Measurements from ENCODE around the gene SPEM3. TPM values are rescaled to one million over a fixed set of nuclear protein-coding genes. Genes with fewer than 3 reads are reported as not detected.

SPEM3 gene
- total and polyA plus RNA-seq, 2 of the 13 experiments (the other 11 are each of a cell fraction or from before 2014, with no cell fraction given), result not detected

- no peak for TF ChIP-seq KIAA2018 (CRISPR knock-in tag; IDR thresholded peaks at IDR 0.05; ENCODE audit: borderline replicate concordance)
- TF ChIP-seq MED1 (CRISPR knock-in tag; IDR thresholded peaks at IDR 0.05), result peak; percentile 51; the same call in 1 of the 2 replicates
- no peak for TF ChIP-seq MLX (CRISPR knock-in tag; IDR thresholded peaks at IDR 0.05)
- no peak for TF ChIP-seq ZNF296 (CRISPR knock-in tag; conservative IDR thresholded peaks at IDR 0.05)
- TF ChIP-seq SPEN (CRISPR knock-in tag; IDR thresholded peaks at IDR 0.05; ENCODE audit: low read depth), result 0 out of 2 replicates have a peak, but pooled peaks have one; percentile 11
- no peak for TF ChIP-seq SP140L (CRISPR knock-in tag; IDR thresholded peaks at IDR 0.05; ENCODE audit: borderline replicate concordance)
- TF ChIP-seq ZNF609 (CRISPR knock-in tag; IDR thresholded peaks at IDR 0.05; ENCODE audit: borderline replicate concordance), result 0 out of 2 replicates have a peak, but pooled peaks have one; percentile 15
- TF ChIP-seq TOPORS (CRISPR knock-in tag; IDR thresholded peaks at IDR 0.05), result no peak
- TF ChIP-seq NONO (IDR thresholded peaks at IDR 0.05), result no peak
- TF ChIP-seq NONO (CRISPR knock-in tag; conservative IDR thresholded peaks at IDR 0.05), result 0 out of 2 replicates have a peak, but pooled peaks have one; percentile 13
- no peak for TF ChIP-seq GMEB2 (CRISPR knock-in tag; IDR thresholded peaks at IDR 0.05; ENCODE audit: low read depth)
- no peak for TF ChIP-seq ZNF75D (CRISPR knock-in tag; IDR thresholded peaks at IDR 0.05; ENCODE audit: borderline replicate concordance)
These were observed 24.5 kb upstream of the SPEM3 start, which contains the start of gene TMEM256 (continued) for GRCh38 chr17:7403977-7404736.

Measured in HepG2 (cell line).